ENCODE measurements around the gene FRYL. TPM values are rescaled to one million over a fixed set of nuclear protein-coding genes. Genes with fewer than 3 reads are reported as not detected.
"Not testable (repeated sequence)": the region's sequence is repeated elsewhere in the genome, so short reads cannot be mapped to it uniquely, and the experiment has no call there.

Gene FRYL
- total and polyA plus RNA-seq, 12 donors, result 16.5 to 64.4 (median 41.1) TPM

DNA sequence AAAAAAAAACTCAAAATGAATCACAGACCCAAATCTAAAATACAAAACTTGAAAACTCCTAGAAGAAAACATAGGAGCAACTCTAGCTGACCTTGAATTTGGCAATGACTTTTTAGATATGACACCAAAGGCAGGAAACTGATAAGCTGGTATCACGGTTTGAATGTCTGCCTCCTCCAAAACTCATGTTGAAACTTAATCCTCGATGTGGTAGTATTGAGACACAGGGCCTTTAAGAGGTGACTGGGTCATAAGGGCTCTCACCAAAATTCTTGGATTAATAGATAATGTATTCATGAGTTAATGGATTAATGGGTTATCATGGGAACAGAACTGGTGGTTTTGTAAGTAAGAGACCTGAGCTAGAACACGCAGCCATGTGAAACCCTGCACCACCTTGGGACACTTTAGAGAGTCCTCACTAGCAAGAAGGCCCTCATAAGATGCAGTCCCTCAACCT, 40.5 kb downstream of the FRYL start:
- Histone ChIP-seq H3K36me3 (replicated peaks in 1 of 2) (no peaks in the 10 kb centered on the region), H3K4me1 (replicated peaks in 1 of 2) (peaks cover 5 to 11% of the 10 kb centered on the region in 2 donors), H3K27ac (no peak overlapping the region), H3K27me3 (no peaks in the 10 kb centered on the region), H3K9me3 (replicated peaks in 1 of 3) (no peaks in the 10 kb centered on the region), H3K4me3 (no peak overlapping the region)
- TF ChIP-seq, protein P1, sequence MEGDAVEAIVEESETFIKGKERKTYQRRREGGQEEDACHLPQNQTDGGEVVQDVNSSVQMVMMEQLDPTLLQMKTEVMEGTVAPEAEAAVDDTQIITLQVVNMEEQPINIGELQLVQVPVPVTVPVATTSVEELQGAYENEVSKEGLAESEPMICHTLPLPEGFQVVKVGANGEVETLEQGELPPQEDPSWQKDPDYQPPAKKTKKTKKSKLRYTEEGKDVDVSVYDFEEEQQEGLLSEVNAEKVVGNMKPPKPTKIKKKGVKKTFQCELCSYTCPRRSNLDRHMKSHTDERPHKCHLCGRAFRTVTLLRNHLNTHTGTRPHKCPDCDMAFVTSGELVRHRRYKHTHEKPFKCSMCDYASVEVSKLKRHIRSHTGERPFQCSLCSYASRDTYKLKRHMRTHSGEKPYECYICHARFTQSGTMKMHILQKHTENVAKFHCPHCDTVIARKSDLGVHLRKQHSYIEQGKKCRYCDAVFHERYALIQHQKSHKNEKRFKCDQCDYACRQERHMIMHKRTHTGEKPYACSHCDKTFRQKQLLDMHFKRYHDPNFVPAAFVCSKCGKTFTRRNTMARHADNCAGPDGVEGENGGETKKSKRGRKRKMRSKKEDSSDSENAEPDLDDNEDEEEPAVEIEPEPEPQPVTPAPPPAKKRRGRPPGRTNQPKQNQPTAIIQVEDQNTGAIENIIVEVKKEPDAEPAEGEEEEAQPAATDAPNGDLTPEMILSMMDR (IDR thresholded peaks at IDR 0.05), result no peak
- no peak for TF ChIP-seq POLR2A (IDR thresholded peaks at IDR 0.05)
- DNase-seq, result no peak
- intact Hi-C loops (cut with DNase I), result no loop called here
- WGBS, 4 donors, result 48 to 60% (median 53%) methylated on average over 3 of the region's 3 CpGs

GRCh38 chr4:48738856-48739255, 41.2 kb downstream of the FRYL start:
- Histone ChIP-seq H3K36me3 (replicated peaks in 1 of 2) (no peaks in the 10 kb centered on the region), H3K4me1 (replicated peaks in 1 of 2) (peaks cover 5 to 11% of the 10 kb centered on the region in 2 donors), H3K4me3 (no peak overlapping the region), H3K9me3 (replicated peaks in 1 of 3) (no peaks in the 10 kb centered on the region), H3K27me3 (no peaks in the 10 kb centered on the region), H3K27ac (no peak overlapping the region)
- TF ChIP-seq, protein P1 (IDR thresholded peaks at IDR 0.05), result no peak
- TF ChIP-seq POLR2A (IDR thresholded peaks at IDR 0.05), result no peak
- intact Hi-C loops (cut with DNase I), result no loop called here
- WGBS, 4 donors, result 95 to 98% (median 98%) methylated on average over 3 of the region's 3 CpGs
- no peak for DNase-seq

- H3K4me3 ChIP-seq; H3K9me3 ChIP-seq (replicated peaks in 1 of 3); H3K27ac ChIP-seq; H3K27me3 ChIP-seq; DNase-seq; intact Hi-C loops (cut with DNase I); H3K36me3 ChIP-seq (replicated peaks in 1 of 2): not testable (repeated sequence)
- H3K4me1 ChIP-seq (replicated peaks in 1 of 2), result peaks cover 10 to 22% of the 10 kb centered on the region in 2 donors
- WGBS, 4 donors, result 88 to 91% (median 89%) methylated on average over 8 to 15 of the region's 15 CpGs
These were observed 51.1 kb downstream of the FRYL start for GRCh38 chr4:48728906-48729496.

GRCh38 chr4:48727666-48728459, 52.2 kb downstream of the FRYL start:
- no peaks in the 10 kb centered on the region for H3K27me3 ChIP-seq
- intact Hi-C loops (cut with DNase I), result no loop called here
- peaks cover 10 to 29% of the 10 kb centered on the region in 2 donors for H3K4me1 ChIP-seq (replicated peaks in 1 of 2)
- H3K27ac ChIP-seq, result no peak overlapping the region
- H3K36me3 ChIP-seq (replicated peaks in 1 of 2), result no peaks in the 10 kb centered on the region
- no peak for DNase-seq
- TF ChIP-seq POLR2A (IDR thresholded peaks at IDR 0.05), result no peak
- TF ChIP-seq, protein P1 (IDR thresholded peaks at IDR 0.05), result no peak
- 95 to 99% (median 99%) methylated on average over 2 of the region's 2 CpGs for WGBS, 4 donors
- no peak overlapping the region for H3K4me3 ChIP-seq
- no peaks in the 10 kb centered on the region for H3K9me3 ChIP-seq (replicated peaks in 1 of 3)

All from adrenal gland (tissue), 12 donors.